GM18505 (cell line): Measurements from ENCODE around the gene LRRC10B.

Source experiments
- ATAC-seq: cut with Tn5 transposase; IDR thresholded peaks from one replicate; pipeline ENCODE4 v1.9.1; 2021; ENCODE audit not compliant: unreplicated experiment
- POLR2A ChIP-seq: IDR thresholded peaks from 4 replicates; pipeline ENCODE4 v1.6.1; 2011; ENCODE audit warnings: borderline replicate concordance; ENCODE audit not compliant: insufficient read depth, insufficient read length; ENCODE audit errors: extremely low read depth

Gene LRRC10B

DNA sequence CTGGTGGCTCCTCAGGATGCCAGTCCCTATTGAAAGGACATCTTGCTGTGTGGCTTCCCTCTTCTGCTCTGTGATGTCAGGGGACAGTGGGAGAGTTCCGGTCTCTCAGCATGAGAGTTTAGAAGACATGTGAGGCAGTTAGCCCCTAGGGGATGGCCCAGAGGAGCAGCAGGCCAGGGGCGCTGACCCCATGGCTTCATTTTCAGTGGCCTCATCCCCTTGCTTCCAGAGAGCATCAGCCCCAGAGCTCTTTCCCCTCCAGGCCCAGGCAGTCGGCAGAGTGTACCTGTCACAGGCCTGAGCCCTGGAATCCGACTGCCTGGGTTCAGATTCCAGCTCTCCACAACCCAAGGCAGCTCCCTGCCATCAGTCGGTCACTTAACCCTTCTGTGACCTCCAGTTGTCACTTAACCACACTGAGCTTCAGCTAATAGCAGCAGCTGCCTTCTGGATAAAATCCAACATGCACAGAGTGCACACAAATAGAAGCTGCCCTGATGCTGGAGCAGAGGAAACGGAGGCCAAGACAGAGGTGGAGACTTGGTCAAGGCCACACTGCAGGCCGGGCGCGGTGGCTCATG is 14.1 kb upstream of the LRRC10B start:
- TF ChIP-seq POLR2A = no peak
- ATAC-seq = no peak

DNA sequence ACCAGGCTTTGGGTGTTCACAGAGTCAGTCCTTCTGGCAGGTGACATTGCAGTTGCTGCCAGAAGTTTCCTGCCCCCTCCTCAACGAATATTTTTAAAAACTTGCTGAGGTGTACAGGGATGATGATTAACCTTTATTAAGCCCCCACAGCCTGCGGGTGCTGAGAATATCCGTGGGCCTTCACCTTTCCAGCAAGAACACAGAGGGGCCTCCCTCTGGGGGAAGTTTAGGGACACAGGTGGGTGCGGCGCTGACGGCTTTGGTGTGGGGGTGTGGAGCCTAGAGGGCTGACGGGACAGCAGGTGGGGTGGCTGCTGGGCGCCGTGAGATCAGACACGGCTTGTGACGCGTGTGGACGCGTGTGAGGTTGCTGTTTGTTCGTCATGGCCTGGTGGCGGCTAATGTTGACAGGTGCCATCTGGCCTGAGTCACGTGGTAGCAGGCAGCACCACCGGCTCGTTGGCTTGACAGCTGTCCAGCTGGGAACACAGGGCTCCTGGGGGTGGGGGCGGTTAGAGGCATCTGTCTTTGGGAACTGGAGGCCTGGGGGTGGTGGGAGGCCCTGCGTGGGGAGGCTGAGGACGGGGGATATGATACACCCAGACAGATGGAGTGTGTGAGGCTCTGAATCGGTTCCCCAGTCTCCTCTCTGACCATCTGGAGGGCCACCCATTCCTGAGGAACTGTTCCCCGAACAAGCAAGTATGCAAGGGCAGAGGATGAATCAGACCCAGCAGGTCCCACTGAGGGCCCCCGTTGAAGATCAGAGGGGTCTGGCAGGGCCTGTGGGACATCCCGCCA is 12.5 kb upstream of the LRRC10B start:
- ATAC-seq = no peak
- TF ChIP-seq POLR2A = no peak

DNA sequence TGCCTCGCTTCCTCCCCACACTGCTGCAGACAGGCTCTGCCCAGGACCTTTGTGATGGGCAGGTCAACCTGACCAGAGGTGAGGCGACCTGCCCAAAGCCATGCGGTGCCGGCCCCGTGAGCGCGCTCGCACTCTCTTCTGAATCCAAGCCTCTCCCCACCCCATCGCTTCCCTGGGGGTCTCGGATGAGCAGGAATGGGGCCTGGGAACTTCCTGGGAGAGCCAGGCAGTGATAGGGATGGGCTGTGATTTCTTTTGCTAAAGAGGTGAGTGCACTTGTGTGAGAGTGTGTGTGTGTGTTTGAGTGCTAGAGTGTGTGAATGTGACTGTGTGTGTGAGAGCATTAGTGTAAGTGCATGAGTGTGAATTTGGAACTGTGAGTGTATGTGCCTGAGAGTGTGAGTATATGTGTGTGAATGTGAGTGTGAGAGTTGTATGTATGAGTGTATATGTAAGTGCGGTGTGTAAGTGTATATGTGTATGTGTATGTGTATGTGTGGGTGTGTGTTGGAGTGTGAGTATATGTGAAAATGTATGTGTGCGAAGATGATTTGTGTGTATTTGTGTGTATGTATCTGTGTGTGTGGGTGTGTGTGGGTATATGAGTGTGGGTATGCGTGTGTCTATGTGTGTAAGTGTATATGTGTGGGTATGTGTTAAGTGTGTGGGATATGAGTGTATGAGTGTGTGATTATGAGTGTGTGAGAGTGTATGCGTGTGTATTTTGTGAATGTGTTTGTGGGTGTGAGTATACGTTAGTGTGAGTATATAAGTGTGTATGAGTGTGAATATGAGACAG is 11.7 kb upstream of the LRRC10B start:
- no peak for ATAC-seq
- no peak for TF ChIP-seq POLR2A

DNA sequence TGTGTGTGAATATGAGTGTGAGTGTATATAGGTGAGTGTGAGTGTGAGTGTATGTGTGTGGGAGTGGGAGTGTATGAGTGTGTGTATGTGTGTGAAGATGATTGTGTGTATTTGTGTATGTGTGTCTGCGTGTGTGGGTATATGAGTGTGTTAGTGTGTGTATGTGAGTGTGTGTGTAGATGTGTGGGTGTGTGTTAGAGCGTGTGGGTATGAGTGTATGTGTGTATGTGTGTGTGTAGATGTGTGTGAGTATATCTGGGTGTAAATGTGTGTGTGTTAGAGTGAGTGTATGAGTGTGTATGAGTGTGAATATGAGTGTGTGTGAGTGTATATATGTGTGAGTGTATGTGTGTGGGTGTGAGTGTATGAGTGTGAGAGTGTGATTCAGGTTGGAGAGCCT is 11.1 kb upstream of the LRRC10B start:
- ATAC-seq = no peak
- no peak for TF ChIP-seq POLR2A

DNA sequence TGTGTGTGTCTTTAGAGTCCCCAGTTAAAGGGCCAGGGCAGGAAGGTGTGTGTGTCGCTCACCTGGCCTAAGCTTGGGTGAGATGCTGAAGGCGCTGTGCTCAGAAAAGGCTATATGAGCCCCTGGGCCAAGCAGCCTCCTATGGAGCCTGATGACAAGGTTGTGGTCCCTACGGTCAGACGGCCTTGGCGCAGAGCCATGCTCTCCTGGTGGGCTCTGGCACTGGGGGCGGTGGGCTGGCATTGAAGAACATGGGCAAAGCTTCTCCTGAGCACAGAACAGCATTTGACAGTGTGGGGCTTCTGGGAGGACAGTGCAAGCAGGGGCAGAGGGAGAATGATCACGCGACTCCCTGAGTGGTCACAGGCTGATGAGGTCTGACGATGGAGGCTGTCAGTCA is 10.7 kb upstream of the LRRC10B start:
- TF ChIP-seq POLR2A = no peak

DNA sequence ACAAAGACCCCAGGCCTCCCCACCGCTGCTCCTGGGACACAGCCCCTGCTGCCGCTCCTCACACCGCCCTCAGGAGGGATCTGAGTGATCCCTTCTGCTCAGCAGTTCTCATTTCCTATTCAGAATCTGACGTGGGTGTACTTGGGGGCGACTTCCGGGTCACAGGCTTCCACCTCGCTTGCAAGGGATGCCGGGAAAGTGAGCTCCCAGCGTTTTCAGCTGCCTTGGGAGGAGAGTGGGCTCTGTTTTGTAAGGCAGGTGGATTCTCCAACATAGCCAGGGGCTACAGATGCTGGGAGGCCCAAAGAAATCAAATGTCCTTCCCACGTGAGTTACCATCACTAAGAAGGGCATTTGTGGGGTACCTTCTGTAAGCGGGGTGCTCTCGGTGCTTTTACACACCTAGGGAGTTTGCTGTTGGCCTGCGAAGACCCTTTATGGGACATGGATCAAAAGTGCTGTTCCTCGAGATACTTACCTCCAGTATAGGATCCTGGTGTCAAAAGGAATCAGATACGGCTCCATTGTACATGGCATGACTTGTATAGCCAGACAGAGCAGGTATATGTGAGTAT is 9.7 kb upstream of the LRRC10B start:
- no peak for TF ChIP-seq POLR2A
- no peak for ATAC-seq

More for the DNA sequence above, 10.7 kb upstream of the LRRC10B start:
- no peak for ATAC-seq

DNA sequence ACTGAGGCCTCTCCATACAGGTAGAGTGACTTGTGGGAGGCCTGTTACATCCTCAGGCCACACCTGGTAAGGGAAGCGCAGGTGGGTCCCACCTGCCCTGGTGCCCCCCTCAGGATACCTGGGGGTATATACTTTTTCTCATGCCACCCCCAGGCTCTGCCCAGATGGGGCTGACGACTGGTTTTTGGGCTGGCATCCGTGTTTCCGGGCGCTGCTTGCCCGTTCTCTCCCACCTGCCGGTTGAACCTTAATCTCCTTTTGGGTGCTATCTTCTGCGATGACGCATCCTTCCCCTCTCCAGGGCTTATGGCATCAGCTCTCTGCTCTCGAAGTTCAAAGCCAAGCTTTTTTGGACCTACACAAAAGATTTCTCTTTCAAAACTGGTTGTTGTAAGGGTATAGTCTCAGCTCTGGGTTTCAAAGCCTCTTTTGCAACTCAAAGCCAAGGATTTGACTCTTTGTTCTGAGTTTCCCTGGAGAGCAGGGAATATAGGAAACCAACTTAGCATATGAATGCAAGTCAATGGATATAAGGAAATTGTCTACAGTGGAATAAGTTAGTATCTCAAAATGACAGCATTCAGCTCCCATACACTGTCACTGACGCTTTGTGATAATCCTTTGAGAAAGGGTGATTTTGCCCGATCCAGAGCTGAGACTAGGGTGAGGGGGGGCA is 8.6 kb upstream of the LRRC10B start:
- ATAC-seq = no peak
- no peak for TF ChIP-seq POLR2A

DNA sequence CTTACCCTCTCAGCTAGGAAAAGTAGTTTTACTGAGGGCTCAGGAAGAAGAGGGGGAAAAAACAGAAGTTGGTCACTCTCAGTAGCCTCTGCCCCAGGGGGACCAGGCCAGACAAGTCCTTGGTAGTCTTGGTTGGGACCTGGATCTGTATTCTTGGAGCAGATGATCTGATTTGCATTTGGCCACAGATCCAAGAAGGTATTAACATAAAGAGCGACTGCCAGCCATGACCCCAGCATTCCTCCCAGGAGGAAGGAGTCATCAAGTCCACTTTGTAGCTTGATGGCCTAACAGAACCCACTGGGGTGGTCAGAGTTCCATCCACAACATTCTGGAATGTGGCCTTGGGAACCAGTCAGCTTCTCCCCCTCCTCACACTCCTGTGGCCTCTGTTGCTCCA is 6.0 kb upstream of the LRRC10B start:
- no peak for TF ChIP-seq POLR2A
- ATAC-seq = no peak

DNA sequence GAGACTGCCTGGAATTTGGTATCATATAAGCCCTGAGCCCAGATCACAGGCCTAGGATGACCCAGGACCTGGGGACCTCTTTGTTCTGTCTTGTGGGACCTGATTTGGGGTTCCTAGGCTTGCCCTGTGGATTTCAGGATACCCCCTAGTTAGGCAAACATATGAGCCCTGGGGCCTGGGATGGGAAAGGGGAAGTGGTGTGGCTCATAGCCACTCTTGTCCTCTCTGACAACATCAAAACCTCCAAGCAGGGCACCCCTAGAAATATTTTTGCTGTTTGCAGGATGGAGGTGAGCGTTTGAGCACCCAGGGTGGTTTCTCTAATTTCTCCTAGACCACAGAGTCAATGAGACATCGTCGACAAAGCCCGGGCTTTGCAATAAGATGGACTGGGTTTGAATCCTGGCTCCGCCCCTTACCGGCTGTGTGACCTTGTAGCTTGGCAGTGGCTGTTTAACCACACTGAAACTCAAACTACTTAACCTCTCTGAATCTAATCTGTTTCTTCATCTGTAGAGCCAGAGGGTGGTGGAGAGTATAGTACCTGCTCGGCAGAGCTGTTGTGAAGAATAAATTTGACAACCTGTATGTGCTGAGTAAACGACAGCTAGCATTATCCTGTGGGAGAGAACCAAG is 5.3 kb upstream of the LRRC10B start:
- no peak for ATAC-seq
- TF ChIP-seq POLR2A = no peak

DNA sequence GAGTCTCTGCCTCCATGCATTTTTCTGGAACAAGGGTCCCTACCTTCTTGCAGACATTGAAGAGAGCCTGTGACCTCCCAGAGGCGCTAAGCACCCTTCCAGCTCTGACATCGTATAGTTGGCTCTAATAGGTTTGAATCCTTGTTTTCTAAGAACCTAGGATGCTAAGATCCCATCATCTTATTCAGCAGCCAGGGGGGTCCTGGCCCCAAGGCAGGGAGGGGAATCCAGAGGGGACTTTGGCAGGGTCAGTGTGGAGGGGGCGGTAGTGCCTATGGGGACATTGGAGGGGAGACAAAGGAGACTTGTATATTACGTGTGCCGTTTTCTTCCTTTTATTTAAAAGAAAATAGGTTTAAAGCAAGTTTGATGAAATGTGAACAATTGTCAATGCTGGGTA is 3.4 kb upstream of the LRRC10B start:
- no peak for TF ChIP-seq POLR2A
- no peak for ATAC-seq

DNA sequence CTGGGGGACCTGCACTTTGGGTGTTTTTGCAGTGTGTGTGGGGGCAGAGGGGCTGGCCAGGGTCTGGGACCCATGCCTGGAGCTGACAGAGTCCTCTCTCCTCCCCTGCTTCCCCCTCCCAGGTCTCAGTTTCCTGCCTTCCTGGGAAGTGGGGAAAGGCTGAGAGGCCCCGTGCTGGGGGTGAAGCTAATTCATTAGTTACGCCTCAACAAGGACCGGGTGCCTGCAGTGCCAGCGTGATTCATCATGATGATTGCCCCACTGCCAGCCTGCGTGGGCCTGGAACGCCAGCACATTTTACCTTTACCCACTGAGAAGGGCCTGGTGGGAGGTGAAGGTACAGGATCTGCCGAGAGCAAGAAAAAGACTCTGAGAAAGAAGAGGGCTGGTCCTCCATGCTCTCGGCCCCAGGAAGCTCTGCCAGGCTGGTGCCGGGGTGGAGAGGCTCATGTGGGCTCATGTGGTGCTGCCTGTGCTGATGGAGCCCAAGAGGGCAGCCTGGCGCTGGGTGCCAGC is 2.9 kb upstream of the LRRC10B start:
- no peak for TF ChIP-seq POLR2A
- ATAC-seq = no peak

DNA sequence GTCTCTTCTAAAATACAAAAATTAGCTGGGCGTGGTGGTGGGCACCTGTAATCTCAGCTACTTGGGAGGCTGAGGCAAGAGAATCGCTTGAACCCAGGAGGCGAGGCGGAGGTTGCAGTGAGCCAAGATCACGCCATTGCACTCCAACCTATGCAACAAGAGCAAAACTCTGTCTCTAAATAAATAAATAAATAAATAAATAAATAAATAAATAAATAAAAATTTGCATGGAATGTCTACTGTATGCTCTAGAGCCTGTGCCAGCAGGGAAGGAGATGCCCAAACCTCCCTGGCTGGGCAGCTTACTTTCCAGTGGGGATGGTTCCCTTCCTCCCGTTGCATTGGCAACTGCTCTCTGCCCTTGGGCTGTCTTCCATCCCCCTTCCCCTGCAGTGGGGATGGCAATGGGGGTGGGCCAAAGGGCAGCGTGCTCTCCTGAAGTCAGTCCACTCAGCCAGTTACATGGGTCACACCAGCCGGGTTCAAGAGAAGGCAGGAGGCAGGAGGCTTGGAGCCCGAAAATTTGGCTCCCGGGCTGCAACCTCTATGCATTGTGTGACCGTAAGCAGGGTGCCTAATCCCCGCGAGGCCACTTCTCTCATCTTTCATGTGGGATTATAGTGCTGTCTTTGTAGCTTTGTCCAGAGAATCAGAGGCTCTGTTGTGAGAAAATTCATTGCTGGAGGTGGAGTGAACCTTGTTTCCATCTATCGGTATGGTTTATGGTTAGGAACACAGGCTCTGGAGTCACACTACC is 1.4 kb upstream of the LRRC10B start:
- no peak for ATAC-seq
- no peak for TF ChIP-seq POLR2A
